Measurements from ENCODE around the gene SPOUT1. TPM values are rescaled to one million over a fixed set of nuclear protein-coding genes. Genes with fewer than 3 reads are reported as not detected.

The SPOUT1 gene
- polyA plus RNA-seq, 1 donor from 2014 or later = 34.7 TPM

GRCh38 chr9:128835246-128836210 is 5.9 kb upstream of the SPOUT1 start:
- H4K20me1 ChIP-seq (ENCODE audit: insufficient read depth) = no peaks in the 10 kb centered on the region
- H2AFZ ChIP-seq (ENCODE audit: low read depth, low read length) = no peak overlapping the region
- H3K9me2 ChIP-seq (ENCODE audit: insufficient read depth, low read length) = no peaks in the 10 kb centered on the region
- H3K27ac ChIP-seq (ENCODE audit: low read length) = no peak overlapping the region
- no peak overlapping the region for H3K4me3 ChIP-seq (ENCODE audit: low read length)
- H3K4me2 ChIP-seq (ENCODE audit: low read length) = no peak overlapping the region
- no peaks in the 10 kb centered on the region for H3K9me3 ChIP-seq (ENCODE audit: low read length)
- no peak overlapping the region for H3K9ac ChIP-seq (ENCODE audit: low read length)
- no peaks in the 10 kb centered on the region for H3F3A ChIP-seq (ENCODE audit: insufficient read depth, low read length, poor library complexity, severe bottlenecking)
- no peaks in the 10 kb centered on the region for H3K27me3 ChIP-seq (ENCODE audit: insufficient read depth, low read depth, low read length)
- H3K79me2 ChIP-seq (replicated peaks; ENCODE audit: insufficient read depth, low read length) = no peaks in the 10 kb centered on the region
- TF ChIP-seq CTCF (IDR thresholded peaks at IDR 0.05; ENCODE audit: poor library complexity, severe bottlenecking) (no peak), TAF1 (IDR thresholded peaks at IDR 0.05; ENCODE audit: low read depth) (no peak), MXI1 (conservative IDR thresholded peaks at IDR 0.05; ENCODE audit: poor library complexity, severe bottlenecking) (no peak), RAD21 (conservative IDR thresholded peaks at IDR 0.05) (no peak)
- no peaks in the 10 kb centered on the region for H3K36me3 ChIP-seq (ENCODE audit: insufficient read depth, low read length)

GRCh38 chr9:128833696-128834095 is 4.1 kb upstream of the SPOUT1 start:
- Histone ChIP-seq H3K9me3 (ENCODE audit: low read length) (no peaks in the 10 kb centered on the region), H3K4me2 (ENCODE audit: low read length) (no peak overlapping the region), H3K79me2 (replicated peaks; ENCODE audit: insufficient read depth, low read length) (no peaks in the 10 kb centered on the region), H3K36me3 (ENCODE audit: insufficient read depth, low read length) (no peaks in the 10 kb centered on the region), H2AFZ (ENCODE audit: low read depth, low read length) (no peak overlapping the region), H3F3A (ENCODE audit: insufficient read depth, low read length, poor library complexity, severe bottlenecking) (no peaks in the 10 kb centered on the region), H3K27me3 (ENCODE audit: insufficient read depth, low read depth, low read length) (no peaks in the 10 kb centered on the region), H3K9ac (ENCODE audit: low read length) (no peak overlapping the region), H3K9me2 (ENCODE audit: insufficient read depth, low read length) (no peaks in the 10 kb centered on the region), H3K4me3 (ENCODE audit: low read length) (no peak overlapping the region), H3K27ac (ENCODE audit: low read length) (no peak overlapping the region), H4K20me1 (ENCODE audit: insufficient read depth) (no peaks in the 10 kb centered on the region)
- TF ChIP-seq SMC3 (conservative IDR thresholded peaks at IDR 0.05; ENCODE audit: poor library complexity) (no peak), MXI1 (conservative IDR thresholded peaks at IDR 0.05; ENCODE audit: poor library complexity, severe bottlenecking) (no peak)

DNA sequence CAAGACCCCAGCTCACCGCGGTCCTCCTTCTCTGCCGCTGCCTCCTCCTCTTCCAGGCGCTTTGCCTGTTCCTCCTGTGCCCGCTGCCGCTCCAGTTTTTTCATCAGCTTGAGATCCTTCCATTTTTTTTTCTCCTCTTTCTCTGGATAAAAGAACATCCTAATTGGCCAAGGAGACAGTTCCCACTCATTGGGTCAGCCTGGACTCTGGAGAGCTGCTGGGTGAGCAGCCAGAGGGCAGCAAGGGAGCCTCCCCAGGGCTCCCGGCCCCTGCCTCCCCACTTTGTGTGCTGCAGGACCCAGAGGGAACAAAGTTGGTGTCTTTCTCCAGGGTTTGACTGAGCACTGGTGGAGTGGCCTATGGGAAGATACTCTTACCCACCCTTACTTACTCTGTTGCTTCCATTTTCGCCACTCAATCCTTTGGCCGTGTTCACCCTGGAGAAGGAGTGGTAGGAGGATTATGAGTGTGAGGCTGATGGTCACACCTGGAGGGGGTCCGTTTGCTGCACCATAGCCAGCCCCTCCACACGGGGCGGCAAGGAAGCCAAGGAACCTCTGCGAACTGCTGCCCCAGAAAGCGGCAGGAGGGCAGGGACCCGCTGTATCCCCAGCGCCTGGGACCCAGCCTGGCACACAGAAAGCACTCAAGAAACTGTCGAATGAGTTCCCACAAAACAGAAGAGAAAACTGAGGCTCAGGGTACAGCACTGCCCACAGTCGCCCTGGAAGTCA is 708 bp downstream of the SPOUT1 start:
- peak overlapping the region; percentile 96 for H3K4me3 ChIP-seq (ENCODE audit: low read length)
- peak overlapping the region; percentile 45 for H2AFZ ChIP-seq (ENCODE audit: low read depth, low read length)
- TF ChIP-seq EZH2 (IDR thresholded peaks at IDR 0.05; ENCODE audit: borderline replicate concordance, insufficient read depth, low read length, poor library complexity, severe bottlenecking) (no peak), TAF1 (IDR thresholded peaks at IDR 0.05; ENCODE audit: low read depth) (no peak), MXI1 (conservative IDR thresholded peaks at IDR 0.05; ENCODE audit: poor library complexity, severe bottlenecking) (no peak)
- no peak overlapping the region for H3K27ac ChIP-seq (ENCODE audit: low read length)
- no peaks in the 10 kb centered on the region for H3K9me3 ChIP-seq (ENCODE audit: low read length)
- no peaks in the 10 kb centered on the region for H3K79me2 ChIP-seq (replicated peaks; ENCODE audit: insufficient read depth, low read length)
- H4K20me1 ChIP-seq (ENCODE audit: insufficient read depth) = no peaks in the 10 kb centered on the region
- H3K9me2 ChIP-seq (ENCODE audit: insufficient read depth, low read length) = no peaks in the 10 kb centered on the region
- no peaks in the 10 kb centered on the region for H3K36me3 ChIP-seq (ENCODE audit: insufficient read depth, low read length)
- H3K27me3 ChIP-seq (ENCODE audit: insufficient read depth, low read depth, low read length) = no peaks in the 10 kb centered on the region
- no peaks in the 10 kb centered on the region for H3F3A ChIP-seq (ENCODE audit: insufficient read depth, low read length, poor library complexity, severe bottlenecking)
- peak overlapping the region; percentile 99 for H3K4me2 ChIP-seq (ENCODE audit: low read length)
- peak overlapping the region; percentile 60 for H3K9ac ChIP-seq (ENCODE audit: low read length)
